IMR-90 (cell line): ENCODE measurements around the gene GPR17. TPM values are rescaled to one million over a fixed set of nuclear protein-coding genes. Genes with fewer than 3 reads are reported as not detected.

Source experiments
- ATAC-seq: fragments of 200-7000 bp; cut with Tn5 transposase; 2 replicates; pipeline ENCODE4 v1.9.1; 2020; ENCODE audit warnings: low read depth, mild to moderate bottlenecking, moderate library complexity
- BruUV-seq: library from RNA; stranded (reverse); fragments of 400-500 nt; replicated peaks from 2 replicates; lab custom pipeline; 2021; lab: Mats Ljungman, UMichigan
- CTCF ChIA-PET: fragments of 300-600 bp; formaldehyde crosslinking; extraction: SDS; loops from one replicate; lab custom pipeline; 2021; ENCODE audit warnings: antibody characterized with exemption; lab: Yijun Ruan, JAX
- POLR2A ChIA-PET: fragments of 300-600 bp; sonication (Branson Sonifier 250); formaldehyde crosslinking; loops from one replicate; lab custom pipeline; 2022; ENCODE audit warnings: antibody characterized with exemption; ENCODE audit not compliant: unreplicated experiment; lab: Charles Lee
- DNase-seq: peaks from one replicate; pipeline ENCODE4 v3.0.0; 2013
- H2AFZ ChIP-seq: replicated peaks from 2 replicates; pipeline ENCODE3; 2013; ENCODE audit warnings: low read length, mild to moderate bottlenecking; ENCODE audit not compliant: poor library complexity
- H2AK5ac ChIP-seq: 2 replicates; pipeline ENCODE4 v1.6.1; 2013; ENCODE audit warnings: low read depth, low read length, inconsistent platforms
- H2AK9ac ChIP-seq: replicated peaks from 2 replicates; pipeline ENCODE3; 2013; ENCODE audit warnings: mild to moderate bottlenecking, low read depth, low read length, moderate library complexity; ENCODE audit not compliant: poor library complexity
- H2BK120ac ChIP-seq: 2 replicates; pipeline ENCODE4 v1.6.1; 2013; ENCODE audit warnings: low read depth, low read length, inconsistent platforms
- H2BK15ac ChIP-seq: 3 replicates; pipeline ENCODE4 v1.6.1; 2013; ENCODE audit warnings: low read depth, low read length, inconsistent platforms
- H2BK20ac ChIP-seq: 2 replicates; pipeline ENCODE4 v1.6.1; 2013; ENCODE audit warnings: low read depth, mild to moderate bottlenecking, inconsistent platforms, low read length, moderate library complexity
- H2BK5ac ChIP-seq: 2 replicates; pipeline ENCODE4 v1.6.1; 2013; ENCODE audit warnings: mild to moderate bottlenecking, low read depth, low read length, inconsistent platforms; ENCODE audit not compliant: poor library complexity, severe bottlenecking
- H3K14ac ChIP-seq: replicated peaks from 2 replicates; pipeline ENCODE4 v1.6.1; 2013; ENCODE audit warnings: low read depth, low read length, inconsistent platforms
- H3K18ac ChIP-seq: 2 replicates; pipeline ENCODE4 v1.6.1; 2013; ENCODE audit warnings: low read depth, low read length, control low read depth
- H3K23ac ChIP-seq: 2 replicates; pipeline ENCODE4 v1.6.1; 2013; ENCODE audit warnings: low read depth, low read length, inconsistent platforms
- H3K27ac ChIP-seq: 2 replicates; pipeline ENCODE4 v1.5.1; 2013; ENCODE audit warnings: mild to moderate bottlenecking, control low read depth, low read length; ENCODE audit not compliant: insufficient read depth
- H3K27me3 ChIP-seq: 2 replicates; pipeline ENCODE4 v1.6.1; 2013; ENCODE audit warnings: low read length; ENCODE audit not compliant: control insufficient read depth, insufficient read depth
- H3K36me3 ChIP-seq: 2 replicates; pipeline ENCODE4 v1.6.1; 2013; ENCODE audit warnings: low read length, mixed read lengths; ENCODE audit not compliant: control insufficient read depth, insufficient read depth
- H3K4ac ChIP-seq: 2 replicates; pipeline ENCODE4 v1.6.1; 2013; ENCODE audit warnings: low read depth, low read length, inconsistent platforms
- H3K4me1 ChIP-seq: 2 replicates; pipeline ENCODE4 v1.6.1; 2013; ENCODE audit warnings: low read length, mixed read lengths; ENCODE audit not compliant: control insufficient read depth, insufficient read depth
- H3K4me2 ChIP-seq: 2 replicates; pipeline ENCODE4 v1.6.1; 2013; ENCODE audit warnings: low read depth, mild to moderate bottlenecking, control low read depth, low read length, moderate library complexity
- H3K4me3 ChIP-seq: 2 replicates; pipeline ENCODE4 v1.5.1; 2013; ENCODE audit warnings: low read depth, mild to moderate bottlenecking, control low read depth, low read length, moderate library complexity; ENCODE audit not compliant: insufficient read depth
- H3K56ac ChIP-seq: 2 replicates; pipeline ENCODE4 v1.6.1; 2013; ENCODE audit warnings: low read length, inconsistent platforms; ENCODE audit not compliant: insufficient read depth; ENCODE audit errors: extremely low read depth
- H3K79me1 ChIP-seq, 2 experiments: 2 replicates each; pipeline ENCODE4 v1.6.1; 2013; ENCODE audit warnings: low read length in 2 of 2, inconsistent platforms in 1 of 2, low read depth in 1 of 2
- H3K9ac ChIP-seq: 2 replicates; pipeline ENCODE4 v1.6.1; 2013; ENCODE audit warnings: low read depth, low read length, control low read depth
- H3K9me1 ChIP-seq: 2 replicates; pipeline ENCODE4 v1.6.1; 2013; ENCODE audit warnings: low read length, inconsistent platforms; ENCODE audit not compliant: insufficient read depth
- H3K9me3 ChIP-seq: 2 replicates; pipeline ENCODE4 v1.6.1; 2013; ENCODE audit warnings: low read length; ENCODE audit not compliant: control insufficient read depth, insufficient read depth
- H4K20me1 ChIP-seq: 2 replicates; pipeline ENCODE4 v1.6.1; 2013; ENCODE audit warnings: low read length, inconsistent platforms; ENCODE audit not compliant: insufficient read depth
- H4K5ac ChIP-seq: 2 replicates; pipeline ENCODE4 v1.6.1; 2013; ENCODE audit warnings: mild to moderate bottlenecking, low read depth, low read length, control low read depth
- H4K8ac ChIP-seq, 2 experiments: 2 replicates each; pipeline ENCODE4 v1.6.1; 2013; ENCODE audit warnings: low read depth in 2 of 2, low read length in 2 of 2, control low read depth in 1 of 2, inconsistent platforms in 1 of 2
- H4K91ac ChIP-seq: 2 replicates; pipeline ENCODE4 v1.6.1; 2013; ENCODE audit warnings: low read depth, low read length, inconsistent platforms; ENCODE audit not compliant: insufficient read depth
- BHLHE40 ChIP-seq: fragments of 150-350 bp; IDR thresholded peaks from 2 replicates; pipeline ENCODE4 v1.6.1; 2016; ENCODE audit warnings: mild to moderate bottlenecking, low read depth, low read length
- CEBPB ChIP-seq: IDR thresholded peaks from 2 replicates; pipeline ENCODE4 v1.6.1; 2012; ENCODE audit warnings: low read depth, low read length, improper control_type of control experiment
- CHD1 ChIP-seq: IDR thresholded peaks from 2 replicates; pipeline ENCODE4 v1.6.1; 2012; ENCODE audit warnings: low read depth, low read length, improper control_type of control experiment
- CTCF ChIP-seq: conservative IDR thresholded peaks from 2 replicates; pipeline ENCODE4 v1.5.1; 2012; ENCODE audit warnings: mild to moderate bottlenecking, low read depth, low read length, improper control_type of control experiment
- FOS ChIP-seq: fragments of 150-350 bp; IDR thresholded peaks from 2 replicates; pipeline ENCODE4 v1.6.1; 2016; ENCODE audit warnings: low read depth, low read length
- MAZ ChIP-seq: IDR thresholded peaks from 2 replicates; pipeline ENCODE4 v1.6.1; 2012; ENCODE audit warnings: low read depth, mild to moderate bottlenecking, low read length, improper control_type of control experiment, moderate library complexity, borderline replicate concordance
- MXI1 ChIP-seq: IDR thresholded peaks from 2 replicates; pipeline ENCODE4 v1.6.1; 2012; ENCODE audit warnings: low read depth, mild to moderate bottlenecking, low read length, moderate library complexity, borderline replicate concordance
- NFE2L2 ChIP-seq: fragments of 150-350 bp; IDR thresholded peaks from 2 replicates; pipeline ENCODE4 v1.6.1; 2016; ENCODE audit warnings: low read depth, mild to moderate bottlenecking, low read length
- POLR2A ChIP-seq: IDR thresholded peaks from 2 replicates; pipeline ENCODE4 v1.6.1; 2012; ENCODE audit warnings: mild to moderate bottlenecking, low read depth, low read length
- RAD21 ChIP-seq: IDR thresholded peaks from 2 replicates; pipeline ENCODE4 v1.6.1; 2012; ENCODE audit warnings: low read length, improper control_type of control experiment
- RCOR1 ChIP-seq: IDR thresholded peaks from 2 replicates; pipeline ENCODE4 v1.6.1; 2012; ENCODE audit warnings: mild to moderate bottlenecking, low read length, improper control_type of control experiment; ENCODE audit not compliant: insufficient replicate concordance
- RFX5 ChIP-seq: IDR thresholded peaks from 2 replicates; pipeline ENCODE4 v1.8.0; 2012; ENCODE audit warnings: low read depth, mild to moderate bottlenecking, low read length, moderate library complexity
- SMC3 ChIP-seq: fragments of 150-350 bp; IDR thresholded peaks from 2 replicates; pipeline ENCODE4 v1.6.1; 2016; ENCODE audit warnings: low read depth, mild to moderate bottlenecking, antibody characterized with exemption, low read length, moderate library complexity
- USF2 ChIP-seq: fragments of 150-350 bp; IDR thresholded peaks from 2 replicates; pipeline ENCODE4 v1.6.1; 2017; ENCODE audit warnings: mild to moderate bottlenecking, antibody characterized with exemption, low read length, low read depth
- WGBS, 2 experiments: methylation state at CpG; one replicate each; pipeline versions ENCODE4 v1.1.5 to v1.1.7; 2013; ENCODE audit warnings: missing lambda C conversion rate in 2 of 2; ENCODE audit not compliant: insufficient read length in 1 of 2; ENCODE audit errors: extremely low coverage in 2 of 2; 5-methylcytosine and 5-hydroxymethylcytosine counted together
- dilution Hi-C: fragments of 300-500 bp; cut with HindIII; formaldehyde crosslinking; loops from one replicate; pipeline ENCODE4 v1.14.3; 2018; ENCODE audit warnings: low sequenced_read_pairs; ENCODE audit not compliant: unreplicated experiment
- in situ Hi-C: fragments of 300-500 bp; cut with MboI; formaldehyde crosslinking; loops from 3 replicates; pipeline ENCODE4 v1.14.3; 2019; ENCODE audit warnings: low sequenced_read_pairs, inconsistent platforms, mixed read lengths
- intact Hi-C: fragments of 100-400 bp; cut with micrococcal nuclease; formaldehyde crosslinking; loops from 2 replicates; pipeline ENCODE4 v1.10.0; 2022
- polyA plus RNA-seq, 3 experiments: library from polyadenylated mRNA; depleted of rRNA; stranded (reverse); fragments of >200 nt; gene quantifications; 2 replicates each; pipeline ENCODE4 v1.2.3, GENCODE V29; 2012; ENCODE audit warnings: low replicate concordance in 1 of 3
- total RNA-seq: library from RNA; depleted of rRNA; stranded (reverse); fragments of >200 nt; gene quantifications from 2 replicates; pipeline ENCODE4 v1.2.3, GENCODE V29; 2012

Gene GPR17
- total and polyA plus RNA-seq, 2 of the 4 experiments (the other 2 are of a cell fraction) = not detected

DNA sequence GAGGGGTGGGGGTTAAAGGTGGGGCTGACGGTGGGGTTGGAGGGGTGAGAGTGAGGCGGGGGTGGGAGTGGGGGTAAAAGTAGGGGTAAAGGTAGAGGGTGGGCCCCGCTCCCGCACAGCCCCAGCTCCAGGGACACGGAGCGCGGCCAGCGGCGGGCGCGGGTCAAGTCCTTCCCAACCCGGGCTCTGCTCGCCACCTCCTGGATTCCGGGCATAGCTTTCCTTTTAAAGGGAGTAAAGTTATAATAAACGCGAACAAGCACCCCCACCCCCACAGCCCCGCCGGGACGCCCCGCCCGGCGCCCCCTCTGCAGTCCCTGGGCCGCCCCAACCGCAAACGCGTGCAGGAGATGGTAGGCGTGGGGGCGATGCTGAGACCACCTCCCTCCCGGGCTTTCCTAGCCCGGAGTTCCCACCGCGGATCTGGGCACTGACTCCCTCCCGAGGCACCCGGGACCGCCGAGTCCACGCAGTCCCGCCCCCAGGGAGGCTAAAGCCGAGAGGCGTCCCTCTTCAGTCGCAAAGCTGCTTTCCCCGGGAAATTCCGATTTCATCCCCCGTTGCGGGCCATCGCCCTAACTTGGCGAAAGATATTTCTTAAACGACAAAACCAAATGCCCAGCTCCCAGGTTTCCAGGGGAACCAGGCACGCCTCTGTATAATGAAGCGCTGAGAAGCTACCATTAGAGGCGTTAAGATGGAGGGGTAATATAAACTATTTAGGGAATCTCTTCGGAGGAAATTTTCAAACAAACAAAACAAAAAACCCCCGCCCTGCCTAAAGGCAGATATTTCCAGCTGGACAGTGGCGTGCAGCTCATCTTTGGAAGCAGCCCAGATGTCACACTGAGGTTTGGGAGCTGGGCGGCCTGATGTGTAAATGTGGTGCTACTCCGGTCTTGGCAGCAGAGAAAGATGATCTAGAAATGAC lies 29.6 kb downstream of the GPR17 start, which contains the start of gene LIMS2:
TSS of gene LIMS2 (minus strand) at position 200 of the 931 bp plus-strand sequence. CDS start 506 bp downstream, outside the sequence.
- H4K8ac ChIP-seq = peak within 1 kb of the TSS; percentile 78 to 87; a peak in 3 of 4 replicates
- intact Hi-C loops = loop anchor here (2.0 kb wide), 1 partner anchor 167 kb away; no protein-coding TSS in a partner anchor
- TF ChIP-seq USF2 (no peak), POLR2A (no peak), BHLHE40 (peak; percentile 16; the same call in 1 of the 2 replicates), MAZ (peak; percentile 25; the same call in 1 of the 2 replicates), MXI1 (no peak), CEBPB (no peak), FOS (no peak), CTCF (peak; percentile 30; the same call in 1 of the 2 replicates), NFE2L2 (no peak), SMC3 (no peak), RAD21 (peak; percentile 40), CHD1 (no peak), RFX5 (no peak), RCOR1 (no peak)

More for the DNA sequence above, 29.6 kb downstream of the GPR17 start, which contains the start of gene LIMS2:
- 2% methylated on average over 15 of the region's 56 CpGs; no CpG with 5 or more reads in 1 of the 2 experiments for WGBS, 2 experiments
- Histone ChIP-seq H3K4ac (peak within 1 kb of the TSS; percentile 87), H3K23ac (peak within 1 kb of the TSS; percentile 83), H4K5ac (peak within 1 kb of the TSS; percentile 62), H3K27ac (peak within 1 kb of the TSS; percentile 71), H2BK120ac (peak within 1 kb of the TSS; percentile 88), H4K20me1 (peaks cover 31% of the 10 kb centered on the region), H3K4me1 (peaks cover 7% of the 10 kb centered on the region; the same call in 1 of the 2 replicates), H2BK15ac (peak within 1 kb of the TSS; percentile 47; the same call in 1 of the 3 replicates), H3K9me3 (no peaks in the 10 kb centered on the region), H3K9me1 (peaks cover 22% of the 10 kb centered on the region), H4K91ac (peak within 1 kb of the TSS; percentile 63), H2BK5ac (peak within 1 kb of the TSS; percentile 35), H2AK9ac (peak within 1 kb of the TSS; percentile 96), H3K4me2 (peak within 1 kb of the TSS; percentile 79), H3K79me1 (peaks cover 6 to 34% of the 10 kb centered on the region in 2 experiments; a peak in 3 of 4 replicates), H3K36me3 (no peaks in the 10 kb centered on the region), H3K14ac (peak within 1 kb of the TSS; percentile 66), H3K9ac (peak within 1 kb of the TSS; percentile 72), H3K27me3 (peaks cover 19% of the 10 kb centered on the region), H3K18ac (peak within 1 kb of the TSS; percentile 54; the same call in 1 of the 2 replicates), H2BK20ac (peak within 1 kb of the TSS; percentile 29), H3K56ac (peak within 1 kb of the TSS; percentile 79; the same call in 1 of the 2 replicates), H2AFZ (peak within 1 kb of the TSS; percentile 93), H3K4me3 (peak within 1 kb of the TSS; percentile 84), H2AK5ac (peak within 1 kb of the TSS; percentile 63)
- dilution Hi-C loops (no loop called here), in situ Hi-C loops (no loop called here)
- ChIA-PET CTCF (interaction anchor here (1.0 to 1.1 kb wide), 2 partner anchors 26 to 84 kb away, joined by 3 read pairs; no protein-coding TSS in a partner anchor), POLR2A (interaction anchor here (0.6 kb wide), 1 partner anchor 128 kb away, joined by 5 read pairs; no protein-coding TSS in a partner anchor)
- no TSS peak for BruUV-seq
- ATAC-seq (peak; percentile 77), DNase-seq (peak; percentile 33)
